RKO (cell line): ENCODE measurements around the gene PARD3B.

Source experiments
- DNase-seq: peaks from one replicate; pipeline ENCODE4 v3.0.0-alpha.2; 2016; ENCODE audit warnings: low spot score

PARD3B gene

DNA sequence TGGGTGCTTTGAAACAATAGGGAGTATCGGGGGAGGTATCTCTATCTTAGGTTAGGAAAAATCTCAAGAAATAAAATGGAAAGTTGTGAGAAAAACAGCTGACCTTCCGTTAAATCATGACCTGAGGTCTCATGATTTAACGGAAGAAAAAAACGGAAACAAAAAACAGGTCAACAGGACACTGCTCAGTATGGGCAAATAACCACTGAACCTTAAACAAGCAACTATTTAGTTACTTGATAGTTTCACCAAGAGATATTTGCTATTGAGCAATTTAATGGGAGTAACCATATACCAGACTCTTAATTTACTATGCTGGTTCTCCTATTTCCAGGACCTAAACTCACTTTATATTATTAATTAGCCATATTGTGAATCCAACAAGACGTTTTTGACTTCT lies 150.8 kb downstream of the PARD3B start:
- no peak for DNase-seq

GRCh38 chr2:204705243-204705932 lies 160.1 kb downstream of the PARD3B start:
- no peak for DNase-seq

DNA sequence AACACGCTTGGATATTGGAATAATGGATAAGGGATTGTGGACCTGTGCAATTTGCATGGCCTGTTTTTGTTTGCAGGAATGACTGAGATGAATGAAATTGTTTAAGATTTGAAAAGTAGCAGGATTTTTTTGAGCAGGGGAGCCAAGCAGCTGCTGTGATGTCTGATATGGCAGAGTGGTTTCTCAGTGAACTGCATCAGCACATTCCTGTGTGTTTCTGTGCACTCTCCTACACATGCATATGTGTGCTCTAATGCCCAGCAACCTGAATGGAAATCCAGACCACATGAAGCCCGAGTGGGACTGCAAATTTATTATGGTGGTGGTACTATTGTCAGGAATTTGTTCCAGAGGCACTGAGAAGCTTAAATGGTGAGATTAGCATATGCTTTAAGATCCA lies 161.7 kb downstream of the PARD3B start:
- no peak for DNase-seq

DNA sequence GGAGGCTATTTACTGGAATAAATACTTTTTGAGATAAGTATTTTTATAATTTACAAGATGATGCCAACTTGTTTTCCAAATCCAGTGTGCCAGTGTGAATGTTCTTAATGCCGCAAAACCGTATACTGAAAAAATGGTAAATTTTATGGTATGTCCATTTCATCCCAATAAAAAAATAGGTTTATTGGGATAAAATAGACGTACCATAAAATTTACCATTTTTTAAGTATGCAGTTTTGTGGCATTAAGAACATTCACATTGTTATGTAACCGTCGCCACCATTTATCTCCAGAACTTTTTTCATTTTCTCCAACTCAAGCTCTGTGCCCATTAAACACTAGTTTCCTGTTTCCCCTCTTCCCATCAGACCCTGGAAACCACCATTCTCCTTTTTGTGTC lies 167.9 kb downstream of the PARD3B start:
- DNase-seq = no peak

DNA sequence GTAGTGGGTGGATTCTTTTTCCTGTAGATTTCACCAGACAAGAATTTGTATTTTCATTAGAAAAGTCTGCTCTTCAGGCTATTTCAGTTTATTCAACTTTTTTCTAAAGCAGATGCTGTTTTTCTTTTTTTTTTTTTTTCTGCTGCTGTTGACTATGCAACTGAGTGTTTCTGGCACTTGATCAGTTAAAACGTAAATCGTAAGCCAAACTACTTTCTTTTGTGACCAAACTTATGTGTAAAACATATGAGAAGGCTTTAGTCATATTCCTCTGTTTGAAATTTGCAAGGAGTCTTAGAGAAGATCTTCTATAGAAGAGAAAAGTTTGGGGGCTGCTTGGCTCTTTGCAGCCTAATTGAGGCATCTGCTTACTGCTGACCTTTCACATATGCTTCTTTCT lies 170.1 kb downstream of the PARD3B start:
- no peak for DNase-seq

- no peak for DNase-seq
These were observed 172.3 kb downstream of the PARD3B start for GRCh38 chr2:204717591-204717990.

DNA sequence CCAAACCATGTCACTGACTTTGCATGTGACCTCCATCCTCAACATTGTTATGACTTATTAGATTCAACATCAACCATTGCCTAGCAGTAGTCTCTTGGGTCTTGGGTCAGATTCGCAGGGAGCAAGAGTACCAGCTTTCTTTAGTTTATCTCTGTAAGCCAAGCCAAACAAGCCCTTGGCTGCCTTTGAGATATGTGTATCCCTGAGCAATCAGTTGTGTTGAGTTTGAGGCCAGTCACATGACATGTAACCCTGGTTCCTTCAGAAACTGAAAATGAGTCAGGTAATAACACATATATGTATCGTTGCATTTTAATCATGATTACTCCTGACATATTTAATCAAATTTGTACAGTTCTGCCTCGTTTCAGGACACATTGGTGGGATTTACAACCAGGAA lies 173.3 kb downstream of the PARD3B start:
- DNase-seq = no peak

GRCh38 chr2:204720874-204721273 lies 175.6 kb downstream of the PARD3B start:
- no peak for DNase-seq

- no peak for DNase-seq
These were observed 176.9 kb downstream of the PARD3B start for GRCh38 chr2:204722207-204722606.

DNA sequence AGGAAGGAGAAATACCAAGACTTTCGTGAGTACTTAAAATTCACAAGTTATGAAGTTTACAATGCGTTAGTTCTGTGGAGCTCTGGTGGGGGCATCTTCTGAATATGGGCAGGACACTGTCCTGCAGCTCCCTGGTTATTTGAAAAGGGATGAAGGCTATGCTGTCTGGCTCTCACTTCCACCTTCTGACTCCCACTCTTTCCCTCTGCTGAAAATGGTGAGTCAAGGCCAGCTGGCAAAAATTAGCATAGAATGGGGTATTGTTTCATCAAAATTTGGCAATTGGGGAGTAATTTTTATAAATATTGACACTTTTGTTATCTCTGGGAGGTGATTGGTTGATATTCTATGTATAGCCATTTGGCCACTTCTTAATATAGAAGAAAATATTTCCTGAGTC lies 177.4 kb downstream of the PARD3B start:
- no peak for DNase-seq

DNA sequence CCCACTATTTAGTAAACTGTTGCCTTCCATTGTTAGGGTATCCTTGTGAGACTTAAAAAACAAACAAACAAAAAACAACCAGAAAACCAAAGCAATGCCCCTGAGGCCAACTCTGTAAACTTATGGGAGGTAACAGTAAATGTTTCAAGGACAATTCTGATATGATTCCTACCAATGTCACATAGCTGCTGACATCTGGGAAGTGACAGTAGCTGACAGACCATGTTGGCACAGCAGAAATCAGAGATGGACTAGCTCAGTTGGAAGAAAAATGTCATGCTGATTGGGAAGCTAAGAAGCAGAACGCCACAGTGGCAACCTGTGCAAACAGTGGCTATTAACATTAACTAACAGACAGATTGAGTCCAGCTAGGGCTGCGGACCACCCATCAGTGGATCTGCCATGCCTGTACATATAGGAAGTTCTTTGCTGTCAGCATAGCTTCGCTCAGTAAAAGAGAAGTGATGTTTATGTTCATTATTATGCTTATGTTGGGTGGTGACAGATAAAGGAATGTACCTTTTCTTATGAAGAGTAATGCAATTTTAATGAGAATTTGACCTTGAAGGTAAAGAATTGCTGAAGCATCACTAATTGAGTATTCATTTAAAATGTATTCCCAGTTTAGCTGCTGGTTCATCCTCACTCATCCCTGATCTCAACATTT lies 180.6 kb downstream of the PARD3B start:
- no peak for DNase-seq

GRCh38 chr2:204726831-204727230 lies 181.6 kb downstream of the PARD3B start:
- no peak for DNase-seq

GRCh38 chr2:204727368-204727767 lies 182.1 kb downstream of the PARD3B start:
- DNase-seq = no peak

- DNase-seq = no peak
These were observed 185.3 kb downstream of the PARD3B start for GRCh38 chr2:204730603-204731002.

- no peak for DNase-seq
These were observed 186.7 kb downstream of the PARD3B start for GRCh38 chr2:204732019-204732418.

GRCh38 chr2:204737296-204737695 lies 192.0 kb downstream of the PARD3B start:
- DNase-seq = no peak

GRCh38 chr2:204738721-204739120 lies 193.4 kb downstream of the PARD3B start:
- DNase-seq = no peak

GRCh38 chr2:204743393-204743960 lies 198.2 kb downstream of the PARD3B start:
- no peak for DNase-seq

DNA sequence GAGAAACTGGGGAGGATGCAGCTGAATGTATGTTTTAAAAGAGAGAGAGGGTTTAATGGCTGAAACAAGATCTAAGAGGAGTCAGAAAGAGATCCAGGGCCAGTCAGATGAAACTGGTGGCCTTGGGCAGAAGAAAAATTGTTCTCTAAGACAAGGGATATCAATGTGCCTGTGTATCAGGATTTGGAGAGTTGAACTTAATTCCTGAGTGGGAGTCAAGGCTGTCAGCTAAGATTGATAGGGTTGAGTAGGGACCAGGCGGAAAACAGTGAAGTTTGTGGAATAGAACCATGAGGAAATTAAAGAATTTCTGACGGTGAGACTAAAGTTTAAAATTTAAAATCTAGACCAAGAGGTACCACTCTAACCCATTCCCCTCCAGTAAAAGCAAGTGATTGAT lies 199.2 kb downstream of the PARD3B start:
- no peak for DNase-seq

GRCh38 chr2:204748286-204748685 lies 203.0 kb downstream of the PARD3B start:
- no peak for DNase-seq

DNA sequence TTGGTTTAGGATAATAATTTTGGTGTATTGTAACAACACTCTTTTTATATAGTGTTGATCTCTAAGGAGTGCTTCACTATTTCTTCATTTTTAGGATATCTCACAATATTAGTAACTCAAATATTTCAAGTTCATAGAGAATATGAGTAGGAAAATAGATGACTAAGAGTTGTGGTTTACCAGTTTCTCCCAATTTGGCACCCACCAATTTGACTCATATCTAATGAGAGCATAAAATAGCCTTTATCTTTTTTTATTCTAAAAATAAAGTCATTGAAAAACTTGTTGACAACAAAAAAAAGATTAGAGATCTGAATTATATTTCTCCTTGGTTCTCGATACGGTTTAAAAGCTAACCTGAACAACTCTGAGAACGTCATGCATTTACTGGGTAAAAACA lies 204.0 kb downstream of the PARD3B start:
- no peak for DNase-seq

DNA sequence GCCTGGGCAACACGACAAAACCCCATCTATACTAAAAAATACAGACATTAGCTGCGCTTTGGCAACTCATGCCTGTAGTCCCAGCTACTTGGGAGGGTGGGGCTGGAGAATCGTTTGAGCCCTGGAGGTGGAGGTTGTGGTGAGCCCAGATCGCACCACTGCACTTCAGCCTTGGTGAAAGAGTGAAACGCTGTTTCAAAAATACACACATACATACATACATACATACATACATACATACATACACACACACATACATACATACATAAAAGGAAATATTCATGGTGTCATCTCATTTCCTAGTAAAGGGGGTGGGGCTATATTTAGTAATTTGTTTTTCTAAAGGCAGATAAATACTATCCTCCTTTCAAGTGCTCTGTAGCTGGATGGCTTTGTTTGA lies 205.1 kb downstream of the PARD3B start:
- no peak for DNase-seq

DNA sequence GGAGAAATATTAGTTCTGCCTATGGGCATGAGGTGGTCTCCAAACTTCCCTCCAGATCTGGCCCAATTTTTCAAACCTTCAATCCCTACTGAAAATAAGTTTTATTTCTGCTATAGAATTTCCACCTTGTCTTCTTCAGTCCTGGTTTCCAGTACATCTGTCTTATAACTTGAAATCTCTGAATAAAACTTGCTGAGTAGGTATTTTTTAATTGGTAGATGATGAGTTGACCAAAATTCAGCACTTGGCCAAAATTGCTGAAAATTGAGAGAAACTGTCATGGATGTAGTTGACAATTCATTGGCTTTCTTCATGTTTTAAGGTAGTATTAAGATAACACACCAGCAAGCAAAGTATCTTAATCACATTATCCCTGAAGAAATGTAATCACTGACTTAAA lies 206.2 kb downstream of the PARD3B start:
- no peak for DNase-seq

GRCh38 chr2:204753841-204754240 lies 208.6 kb downstream of the PARD3B start:
- DNase-seq = no peak
